B cell (primary cell): Measurements from ENCODE around the gene SNX24. TPM values are rescaled to one million over a fixed set of nuclear protein-coding genes. Genes with fewer than 3 reads are reported as not detected.

Experiments
- ATAC-seq: fragments of 200-7000 bp; cut with Tn5 transposase; one replicate; pipeline ENCODE4 v1.10.0; 2021; ENCODE audit warnings: low read depth, mild to moderate bottlenecking, moderate number of reproducible peaks, moderate library complexity
- CTCF ChIA-PET: fragments of 350-600 bp; sonication (Branson Sonifier 250); formaldehyde crosslinking; loops from one replicate; lab custom pipeline; 2021; ENCODE audit warnings: antibody characterized with exemption, inconsistent platforms; lab: Charles Lee
- POLR2A ChIA-PET: fragments of 350-600 bp; sonication (Branson Sonifier 250); formaldehyde crosslinking; loops from one replicate; lab custom pipeline; 2021; ENCODE audit warnings: antibody characterized with exemption; lab: Charles Lee
- DNase-seq: peaks from one replicate; pipeline ENCODE4 v3.0.0; 2013
- H2AFZ ChIP-seq: 2 replicates; pipeline ENCODE4 v1.6.1; 2012; ENCODE audit warnings: mild to moderate bottlenecking, low read depth, low read length; ENCODE audit not compliant: insufficient read depth, poor library complexity, severe bottlenecking
- H3K27ac ChIP-seq, 2 donors: 1 replicate in 1 of 2; 2 replicates in 1 of 2; pipeline ENCODE4 v1.5.1; 2012 to 2013; ENCODE audit warnings: low read length in 2 of 2, mild to moderate bottlenecking in 2 of 2, moderate library complexity in 1 of 2
- H3K27me3 ChIP-seq, 4 experiments: fragments of 200-600 bp in 1 of 4; sonication (generic) in 1 of 4; replicated peaks in 1 of 4; 1 replicate in 2 of 4; 2 replicates in 2 of 4; pipeline versions ENCODE4 v1.6.1 to v1.7.0; 2013 to 2016; ENCODE audit warnings: low read length in 3 of 4, mild to moderate bottlenecking in 2 of 4, mixed read lengths in 1 of 4, moderate library complexity in 1 of 4; ENCODE audit not compliant: insufficient read depth in 4 of 4, control insufficient read depth in 3 of 4; ENCODE audit errors: control extremely low read depth in 1 of 4
- H3K36me3 ChIP-seq, 2 experiments: replicated peaks in 1 of 2; 1 replicate in 1 of 2; 2 replicates in 1 of 2; pipeline versions ENCODE4 v1.6.1 to v1.7.1; 2013; ENCODE audit warnings: low read length in 1 of 2; ENCODE audit not compliant: insufficient read depth in 2 of 2, control insufficient read depth in 1 of 2; ENCODE audit errors: control extremely low read depth in 1 of 2, extremely low read depth in 1 of 2
- H3K4me1 ChIP-seq, 2 donors: fragments of 200-600 bp in 1 of 2; sonication (generic) in 1 of 2; 1 replicate in 1 of 2; 2 replicates in 1 of 2; pipeline versions ENCODE4 v1.5.1 to v1.6.1; 2013 to 2017; ENCODE audit warnings: low read length in 2 of 2; ENCODE audit not compliant: control insufficient read depth in 2 of 2, insufficient read depth in 2 of 2
- H3K4me2 ChIP-seq: replicated peaks from 2 replicates; pipeline ENCODE3; 2012; ENCODE audit warnings: mild to moderate bottlenecking, low read depth, low read length; ENCODE audit not compliant: poor library complexity, severe bottlenecking
- H3K4me3 ChIP-seq, 5 experiments: fragments of 200-600 bp in 1 of 5; sonication (generic) in 1 of 5; 1 replicate in 3 of 5; 2 replicates in 2 of 5; pipeline versions ENCODE4 v1.5.1 to v1.7.0; 2011 to 2016; ENCODE audit warnings: low read length in 4 of 5, mild to moderate bottlenecking in 4 of 5, low read depth in 2 of 5, control low read depth in 1 of 5, moderate library complexity in 1 of 5; ENCODE audit not compliant: insufficient read depth in 1 of 5; ENCODE audit errors: control extremely low read depth in 1 of 5, extremely low read depth in 1 of 5
- H3K79me2 ChIP-seq: fragments of 200-600 bp; sonication (generic); one replicate; pipeline ENCODE4 v1.6.0; 2016; ENCODE audit warnings: low read length; ENCODE audit not compliant: control insufficient read depth, insufficient read depth
- H3K9ac ChIP-seq: fragments of 200-600 bp; sonication (generic); 2 replicates; pipeline ENCODE4 v1.6.1; 2017; ENCODE audit warnings: mild to moderate bottlenecking, low read length, moderate library complexity
- H3K9me3 ChIP-seq, 3 donors: one replicate each; pipeline versions ENCODE4 v1.6.1 to v1.7.1; 2013; ENCODE audit warnings: low read length in 2 of 3; ENCODE audit not compliant: control insufficient read depth in 2 of 3, insufficient read depth in 1 of 3; ENCODE audit errors: control extremely low read depth in 1 of 3
- H4K20me1 ChIP-seq: 2 replicates; pipeline ENCODE4 v1.6.0; 2012; ENCODE audit warnings: mild to moderate bottlenecking, low read length; ENCODE audit not compliant: insufficient read depth, control insufficient read depth, poor library complexity, severe bottlenecking
- H3K27ac Mint-ChIP-seq: one replicate; pipeline ENCODE4 v1.8.0; 2021; ENCODE audit warnings: mixed read lengths
- H3K27me3 Mint-ChIP-seq: one replicate; pipeline ENCODE4 v1.8.0; 2021; ENCODE audit warnings: mixed read lengths
- H3K4me1 Mint-ChIP-seq: one replicate; pipeline ENCODE4 v1.8.0; 2021; ENCODE audit warnings: mixed read lengths
- H3K4me3 Mint-ChIP-seq: one replicate; pipeline ENCODE4 v1.8.0; 2021; ENCODE audit warnings: mixed read lengths
- H3K9me3 Mint-ChIP-seq: one replicate; pipeline ENCODE4 v1.8.0; 2022; ENCODE audit warnings: mixed read lengths; ENCODE audit not compliant: insufficient read depth
- EZH2 ChIP-seq: IDR thresholded peaks from 2 replicates; pipeline ENCODE4 v1.6.1; 2012; ENCODE audit warnings: borderline replicate concordance, low read depth, mild to moderate bottlenecking, moderate library complexity, low read length; ENCODE audit not compliant: insufficient read depth, poor library complexity, severe bottlenecking
- WGBS: methylation state at CpG from one replicate; pipeline ENCODE4 v1.1.5; 2013; ENCODE audit warnings: missing lambda C conversion rate; ENCODE audit not compliant: insufficient coverage; 5-methylcytosine and 5-hydroxymethylcytosine counted together
- intact Hi-C: fragments of 100-400 bp; cut with micrococcal nuclease; formaldehyde crosslinking; loops from one replicate; pipeline ENCODE4 v1.10.0; 2022
- polyA plus RNA-seq: library from polyadenylated mRNA; depleted of rRNA; stranded (reverse); fragments of >200 nt; gene quantifications from 2 replicates; pipeline ENCODE4 v1.2.3, GENCODE V29; 2012
- total RNA-seq, 2 donors: library from RNA; stranded (reverse); fragments of 120-200 nt in 1 of 2; gene quantifications; 1 replicate in 1 of 2; 2 replicates in 1 of 2; pipeline versions ENCODE4 v1.2.3 to v1.2.4, GENCODE V29; 2013 to 2022
- TF ChIP-seq, protein P1 (sequence below): fragments of 200-600 bp; IDR thresholded peaks from one replicate; pipeline ENCODE4 v1.8.0; 2022; ENCODE audit warnings: antibody characterized with exemption, mild to moderate bottlenecking

The SNX24 gene
- total and polyA plus RNA-seq, 2 donors (not counting 1 experiment from before 2014, with no cell fraction given) = 1.1 to 9.3 TPM

DNA sequence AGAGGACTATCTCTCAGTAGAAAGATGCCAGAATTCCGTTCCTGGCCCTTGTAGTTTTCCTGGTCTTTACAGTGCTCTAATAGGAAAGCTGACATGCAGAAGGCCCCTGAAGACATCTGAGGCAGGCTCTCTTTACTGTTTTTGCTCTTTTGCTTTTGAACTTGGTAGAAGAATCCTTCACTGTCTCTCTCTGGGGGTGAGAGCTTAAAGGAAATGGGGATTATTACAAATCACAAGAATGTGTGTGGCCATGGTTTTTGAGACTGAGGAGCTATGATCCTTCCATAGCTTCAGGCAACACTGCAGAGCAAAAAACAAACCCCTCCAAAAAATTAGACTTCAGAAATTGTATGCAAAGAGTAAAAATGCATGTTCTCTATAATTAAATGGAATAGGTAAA is 102.0 kb downstream of the SNX24 start:
- H3K27me3 Mint-ChIP-seq = no peaks in the 10 kb centered on the region
- no peak for TF ChIP-seq EZH2
- TF ChIP-seq, protein P1, sequence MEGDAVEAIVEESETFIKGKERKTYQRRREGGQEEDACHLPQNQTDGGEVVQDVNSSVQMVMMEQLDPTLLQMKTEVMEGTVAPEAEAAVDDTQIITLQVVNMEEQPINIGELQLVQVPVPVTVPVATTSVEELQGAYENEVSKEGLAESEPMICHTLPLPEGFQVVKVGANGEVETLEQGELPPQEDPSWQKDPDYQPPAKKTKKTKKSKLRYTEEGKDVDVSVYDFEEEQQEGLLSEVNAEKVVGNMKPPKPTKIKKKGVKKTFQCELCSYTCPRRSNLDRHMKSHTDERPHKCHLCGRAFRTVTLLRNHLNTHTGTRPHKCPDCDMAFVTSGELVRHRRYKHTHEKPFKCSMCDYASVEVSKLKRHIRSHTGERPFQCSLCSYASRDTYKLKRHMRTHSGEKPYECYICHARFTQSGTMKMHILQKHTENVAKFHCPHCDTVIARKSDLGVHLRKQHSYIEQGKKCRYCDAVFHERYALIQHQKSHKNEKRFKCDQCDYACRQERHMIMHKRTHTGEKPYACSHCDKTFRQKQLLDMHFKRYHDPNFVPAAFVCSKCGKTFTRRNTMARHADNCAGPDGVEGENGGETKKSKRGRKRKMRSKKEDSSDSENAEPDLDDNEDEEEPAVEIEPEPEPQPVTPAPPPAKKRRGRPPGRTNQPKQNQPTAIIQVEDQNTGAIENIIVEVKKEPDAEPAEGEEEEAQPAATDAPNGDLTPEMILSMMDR = no peak
- no peaks in the 10 kb centered on the region for H3K9me3 Mint-ChIP-seq
- Histone ChIP-seq H3K9me3 (peaks cover 0 to 3% (median 0%) of the 10 kb centered on the region in 3 donors), H3K79me2 (no peaks in the 10 kb centered on the region), H3K27me3 (no peaks in the 10 kb centered on the region), H3K27ac (no peak overlapping the region), H3K4me2 (no peak overlapping the region), H3K4me1 (peaks cover 3 to 6% of the 10 kb centered on the region in 2 donors), H4K20me1 (no peaks in the 10 kb centered on the region), H3K4me3 (no peak overlapping the region), H3K9ac (no peak overlapping the region), H3K36me3 (no peaks in the 10 kb centered on the region), H2AFZ (no peak overlapping the region)
- peaks cover 16% of the 10 kb centered on the region for H3K4me1 Mint-ChIP-seq
- CTCF ChIA-PET = no interaction called here
- POLR2A ChIA-PET = no interaction called here
- intact Hi-C loops = no loop called here
- no peak for ATAC-seq
- 100% methylated on average over 1 of the region's 1 CpG for WGBS
- H3K4me3 Mint-ChIP-seq = no peak overlapping the region
- no peak for DNase-seq
- H3K27ac Mint-ChIP-seq = no peak overlapping the region

DNA sequence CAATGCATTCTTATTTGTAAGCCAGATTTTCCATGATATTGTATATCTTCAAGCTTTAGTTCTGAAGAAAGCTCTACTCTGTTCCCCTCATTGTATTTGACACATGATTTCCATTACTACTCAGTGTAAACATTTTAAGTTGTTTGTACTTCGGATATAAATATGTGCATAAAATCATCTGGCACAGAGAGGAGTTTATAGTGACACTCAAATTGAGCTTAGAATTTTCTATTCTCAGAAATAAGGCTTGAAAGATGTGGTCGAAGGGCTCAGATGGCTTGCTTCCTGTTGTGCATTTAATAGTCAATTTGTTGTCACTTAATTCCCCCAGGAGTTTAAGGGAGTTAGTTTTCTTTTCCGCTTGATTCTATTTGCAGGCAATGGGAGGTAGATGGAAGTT is 102.4 kb downstream of the SNX24 start:
- Histone ChIP-seq H3K79me2 (no peaks in the 10 kb centered on the region), H4K20me1 (no peaks in the 10 kb centered on the region), H3K4me2 (no peak overlapping the region), H3K4me1 (peaks cover 3 to 6% of the 10 kb centered on the region in 2 donors), H3K9me3 (peaks cover 0 to 3% (median 0%) of the 10 kb centered on the region in 3 donors), H3K4me3 (no peak overlapping the region), H3K9ac (no peak overlapping the region), H3K27me3 (no peaks in the 10 kb centered on the region), H3K27ac (no peak overlapping the region), H2AFZ (no peak overlapping the region), H3K36me3 (no peaks in the 10 kb centered on the region)
- Mint-ChIP-seq H3K4me3 (no peak overlapping the region), H3K9me3 (no peaks in the 10 kb centered on the region), H3K27ac (no peak overlapping the region), H3K27me3 (no peaks in the 10 kb centered on the region), H3K4me1 (peaks cover 16% of the 10 kb centered on the region)
- intact Hi-C loops = no loop called here
- CTCF ChIA-PET = no interaction called here
- POLR2A ChIA-PET = no interaction called here
- ATAC-seq (no peak), DNase-seq (no peak)
- TF ChIP-seq, protein P1 = no peak
- TF ChIP-seq EZH2 = no peak
- 20% methylated on average over 1 of the region's 3 CpGs for WGBS
